NT2/D1 (cell line): ENCODE measurements around the gene MIER2.

ENCODE experiments used
- SUZ12 ChIP-seq: IDR thresholded peaks from 2 replicates; pipeline ENCODE4 v1.6.1; 2011; ENCODE audit not compliant: insufficient read length, insufficient read depth; ENCODE audit errors: extremely low read depth
- YY1 ChIP-seq: IDR thresholded peaks from 2 replicates; pipeline ENCODE4 v1.6.1; 2011; ENCODE audit not compliant: insufficient read length, insufficient read depth
- ZNF274 ChIP-seq: IDR thresholded peaks from 2 replicates; pipeline ENCODE4 v1.6.1; 2011; ENCODE audit warnings: mild to moderate bottlenecking, low read depth, low read length

- no peak for TF ChIP-seq SUZ12
- TF ChIP-seq ZNF274: no peak
- no peak for TF ChIP-seq YY1
These were observed 51.6 kb downstream of the MIER2 start for GRCh38 chr19:292951-293350.
